GM23248 (cell line): ENCODE measurements around the gene GSG1L. TPM values are rescaled to one million over a fixed set of nuclear protein-coding genes. Genes with fewer than 3 reads are reported as not detected.
A peak's percentile ranks its signal among the peaks of the same experiment; 100 is the strongest.

Experiments used
- DNase-seq: peaks from one replicate; pipeline ENCODE4 v3.0.0-alpha.2; 2015
- H2AFZ ChIP-seq: fragments of 200-600 bp; sonication (generic); 2 replicates; pipeline ENCODE4 v1.6.1; 2016; ENCODE audit warnings: antibody characterized with exemption
- H3F3A ChIP-seq: fragments of 200-600 bp; sonication (generic); 2 replicates; pipeline ENCODE4 v1.6.1; 2016; ENCODE audit warnings: mild to moderate bottlenecking, antibody characterized with exemption, mixed run types; ENCODE audit not compliant: insufficient read depth
- H3K27ac ChIP-seq: fragments of 200-600 bp; sonication (generic); 2 replicates; pipeline ENCODE4 v1.5.1; 2016; ENCODE audit warnings: mild to moderate bottlenecking
- H3K27me3 ChIP-seq: fragments of 200-600 bp; sonication (generic); replicated peaks from 2 replicates; pipeline ENCODE4 v1.6.1; 2016; ENCODE audit warnings: mild to moderate bottlenecking; ENCODE audit not compliant: insufficient read depth
- H3K36me3 ChIP-seq: fragments of 200-600 bp; sonication (generic); 2 replicates; pipeline ENCODE4 v1.6.1; 2016; ENCODE audit warnings: low read depth, mild to moderate bottlenecking
- H3K4me1 ChIP-seq: fragments of 200-600 bp; sonication (generic); 2 replicates; pipeline ENCODE4 v1.6.1; 2016; ENCODE audit warnings: mild to moderate bottlenecking; ENCODE audit not compliant: insufficient read depth
- H3K4me2 ChIP-seq: fragments of 200-600 bp; sonication (generic); one replicate; pipeline ENCODE4 v1.6.1; 2016; ENCODE audit warnings: mild to moderate bottlenecking; ENCODE audit not compliant: unreplicated experiment
- H3K4me3 ChIP-seq: fragments of 200-600 bp; sonication (generic); 2 replicates; pipeline ENCODE4 v1.5.1; 2016; ENCODE audit warnings: mild to moderate bottlenecking
- H3K79me2 ChIP-seq: fragments of 200-600 bp; sonication (generic); 2 replicates; pipeline ENCODE4 v1.6.1; 2016; ENCODE audit warnings: mild to moderate bottlenecking; ENCODE audit not compliant: insufficient read depth
- H3K9ac ChIP-seq: fragments of 200-600 bp; sonication (generic); 2 replicates; pipeline ENCODE4 v1.6.1; 2016; ENCODE audit warnings: mild to moderate bottlenecking
- H3K9me2 ChIP-seq: fragments of 200-600 bp; sonication (generic); 2 replicates; pipeline ENCODE4 v1.6.1; 2016; ENCODE audit warnings: mixed run types, mild to moderate bottlenecking, moderate library complexity; ENCODE audit not compliant: insufficient read depth
- H3K9me3 ChIP-seq: fragments of 200-600 bp; sonication (generic); one replicate; pipeline ENCODE4 v1.6.1; 2017; ENCODE audit warnings: low read depth
- H4K20me1 ChIP-seq: fragments of 200-600 bp; sonication (generic); 2 replicates; pipeline ENCODE4 v1.6.0; 2016; ENCODE audit not compliant: insufficient read depth
- EZH2 ChIP-seq: fragments of 200-600 bp; sonication (generic); IDR thresholded peaks from 2 replicates; pipeline ENCODE4 v1.6.1; 2018; ENCODE audit warnings: antibody characterized with exemption, mild to moderate bottlenecking; ENCODE audit not compliant: insufficient read depth, poor library complexity, severe bottlenecking
- EZH2phosphoT487 ChIP-seq: fragments of 200-600 bp; sonication (generic); IDR thresholded peaks from 2 replicates; pipeline ENCODE4 v1.6.1; 2018; ENCODE audit warnings: antibody characterized with exemption, moderate library complexity, mild to moderate bottlenecking, low read depth; ENCODE audit not compliant: insufficient read depth
- WGBS, 2 experiments: methylation state at CpG; one replicate each; pipeline ENCODE4 v1.1.6; 2015 to 2017; ENCODE audit warnings: low lambda C conversion rate in 2 of 2, low coverage in 1 of 2; ENCODE audit errors: missing lambda C conversion rate in 2 of 2; 5-methylcytosine and 5-hydroxymethylcytosine counted together
- in situ Hi-C: fragments of 300-500 bp; cut with MboI; formaldehyde crosslinking; loops from 2 replicates; pipeline ENCODE4 v1.15.0; 2020
- polyA plus RNA-seq: library from polyadenylated mRNA; unstranded; fragments of >200 nt; fragmentation: Nextera tagmentation; extraction: Ambion mirVana; gene quantifications from 2 replicates; pipeline ENCODE4 v1.2.1, GENCODE V29; 2016
- total RNA-seq: library from RNA; depleted of rRNA; stranded (reverse); fragments of >200 nt; shearing (Covaris generic); gene quantifications from 2 replicates; pipeline ENCODE4 v1.2.3, GENCODE V29; 2014

GSG1L gene
- total and polyA plus RNA-seq, 2 experiments from 2014 or later = not detected

DNA sequence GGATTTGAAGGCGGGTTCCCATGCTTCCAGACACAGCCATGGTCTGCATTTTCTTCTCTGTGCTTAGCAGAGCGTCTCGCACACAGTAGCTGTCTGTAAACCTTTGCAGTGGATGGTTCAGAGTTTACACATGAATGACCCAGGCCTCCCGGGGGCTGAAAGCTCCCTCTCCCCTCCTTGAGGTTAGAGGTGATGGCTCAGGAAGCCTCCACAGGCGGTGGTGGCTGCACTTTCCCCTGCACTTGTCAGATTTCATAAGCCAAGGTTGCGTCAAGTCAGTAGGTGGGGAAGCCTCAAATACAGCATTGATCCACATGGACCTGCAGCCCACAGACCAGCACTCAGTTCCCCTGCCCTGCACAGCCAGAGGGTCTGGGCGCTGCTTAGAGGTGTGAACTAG lies 301.7 kb downstream of the GSG1L start:
- in situ Hi-C loops = no loop called here
- 0 out of 2 replicates have a peak, but pooled peaks cover 10% of the 10 kb centered on the region for H3K36me3 ChIP-seq
- TF ChIP-seq EZH2 (no peak), EZH2phosphoT487 (no peak)
- H3K9me3 ChIP-seq = no peaks in the 10 kb centered on the region
- peaks cover 8% of the 10 kb centered on the region for H3K4me1 ChIP-seq
- no peak overlapping the region for H3K27ac ChIP-seq
- no peaks in the 10 kb centered on the region for H3K79me2 ChIP-seq
- H4K20me1 ChIP-seq = no peaks in the 10 kb centered on the region
- no peaks in the 10 kb centered on the region for H3K9me2 ChIP-seq
- no peak overlapping the region for H3K4me3 ChIP-seq
- WGBS, 2 experiments = 88 to 89% methylated on average over 7 of the region's 7 CpGs
- peaks cover 11% of the 10 kb centered on the region for H3F3A ChIP-seq
- no peak overlapping the region for H3K4me2 ChIP-seq
- no peak overlapping the region for H3K9ac ChIP-seq
- H2AFZ ChIP-seq = no peak overlapping the region
- H3K27me3 ChIP-seq = no peaks in the 10 kb centered on the region
- DNase-seq = no peak

DNA sequence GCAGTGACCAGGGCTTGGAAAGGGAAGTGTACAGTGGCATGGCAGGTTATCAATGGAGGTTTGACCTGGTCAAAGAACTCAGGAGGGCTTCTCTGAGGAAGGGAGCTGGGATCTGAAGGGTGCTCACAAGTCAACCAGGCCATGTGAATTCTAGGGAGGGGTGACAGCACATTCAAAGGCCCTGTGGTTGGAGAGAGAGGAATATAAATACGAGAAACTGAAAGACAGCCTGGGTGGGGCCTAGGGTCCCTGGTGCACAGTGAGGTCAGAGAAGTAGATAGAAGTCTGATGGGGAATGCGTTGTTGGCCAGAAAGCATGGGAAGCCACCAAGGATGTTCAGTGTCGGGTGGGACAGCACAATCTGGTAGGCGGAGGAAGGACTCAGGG lies 302.7 kb downstream of the GSG1L start:
- in situ Hi-C loops = no loop called here
- Histone ChIP-seq H3K9me3 (no peaks in the 10 kb centered on the region), H3K27me3 (no peaks in the 10 kb centered on the region), H3F3A (peaks cover 11% of the 10 kb centered on the region), H3K36me3 (0 out of 2 replicates have a peak, but pooled peaks cover 10% of the 10 kb centered on the region), H3K79me2 (no peaks in the 10 kb centered on the region), H2AFZ (no peak overlapping the region), H4K20me1 (no peaks in the 10 kb centered on the region), H3K9ac (no peak overlapping the region), H3K4me3 (no peak overlapping the region), H3K4me2 (no peak overlapping the region), H3K27ac (no peak overlapping the region), H3K9me2 (no peaks in the 10 kb centered on the region), H3K4me1 (peaks cover 8% of the 10 kb centered on the region)
- DNase-seq = no peak
- TF ChIP-seq EZH2 = no peak
- no peak for TF ChIP-seq EZH2phosphoT487
- 89 to 95% methylated on average over 4 of the region's 4 CpGs for WGBS, 2 experiments

DNA sequence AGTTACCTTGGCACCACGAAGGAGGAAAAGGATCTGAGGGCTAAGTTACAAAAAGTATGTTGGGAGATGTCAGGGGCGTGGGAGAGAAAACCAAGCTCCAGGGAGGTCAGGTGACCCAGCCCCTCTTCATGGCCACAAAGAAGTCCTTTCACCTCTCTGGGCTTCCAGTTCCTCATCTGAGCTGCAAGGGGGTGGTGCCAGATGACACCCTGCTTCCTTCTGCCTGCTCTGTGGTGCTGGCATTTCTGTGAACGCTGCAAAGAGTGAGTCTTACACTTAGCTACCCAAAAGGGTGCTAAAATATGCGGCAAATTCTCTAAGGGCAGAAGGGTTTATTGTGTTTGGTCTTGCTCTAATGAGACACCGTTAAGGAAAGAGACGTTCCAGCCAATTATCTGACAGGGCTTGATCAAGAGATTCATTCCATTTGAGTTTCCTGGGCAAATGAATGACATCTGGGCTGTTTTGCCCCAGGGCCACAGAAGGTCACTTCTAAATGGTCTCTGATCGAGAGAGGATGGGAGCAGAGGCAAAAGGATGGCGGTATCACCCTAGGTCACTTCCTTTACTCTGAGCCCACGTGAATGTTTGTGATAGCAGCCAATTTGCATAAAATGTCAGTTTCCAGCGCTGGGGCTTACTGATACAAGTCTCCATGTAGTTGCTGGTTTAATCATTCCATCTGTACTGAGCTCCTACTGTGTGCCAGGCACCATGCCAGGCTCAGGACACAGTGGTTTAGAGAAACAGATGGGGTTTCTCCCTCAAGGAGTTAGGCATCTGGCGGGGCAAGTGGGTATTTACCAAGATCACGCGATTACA lies 303.3 kb downstream of the GSG1L start:
- Histone ChIP-seq H3K4me1 (peaks cover 8% of the 10 kb centered on the region), H3K9me2 (no peaks in the 10 kb centered on the region), H2AFZ (no peak overlapping the region), H3K27me3 (no peaks in the 10 kb centered on the region), H3K9me3 (no peaks in the 10 kb centered on the region), H3K4me2 (no peak overlapping the region), H3K27ac (no peak overlapping the region), H3K9ac (no peak overlapping the region), H3K4me3 (no peak overlapping the region), H3K79me2 (no peaks in the 10 kb centered on the region), H3F3A (peaks cover 11% of the 10 kb centered on the region), H3K36me3 (0 out of 2 replicates have a peak, but pooled peaks cover 10% of the 10 kb centered on the region), H4K20me1 (no peaks in the 10 kb centered on the region)
- 85 to 86% methylated on average over 13 of the region's 13 CpGs for WGBS, 2 experiments
- TF ChIP-seq EZH2 = no peak
- TF ChIP-seq EZH2phosphoT487 = no peak
- in situ Hi-C loops = no loop called here
- DNase-seq = no peak

DNA sequence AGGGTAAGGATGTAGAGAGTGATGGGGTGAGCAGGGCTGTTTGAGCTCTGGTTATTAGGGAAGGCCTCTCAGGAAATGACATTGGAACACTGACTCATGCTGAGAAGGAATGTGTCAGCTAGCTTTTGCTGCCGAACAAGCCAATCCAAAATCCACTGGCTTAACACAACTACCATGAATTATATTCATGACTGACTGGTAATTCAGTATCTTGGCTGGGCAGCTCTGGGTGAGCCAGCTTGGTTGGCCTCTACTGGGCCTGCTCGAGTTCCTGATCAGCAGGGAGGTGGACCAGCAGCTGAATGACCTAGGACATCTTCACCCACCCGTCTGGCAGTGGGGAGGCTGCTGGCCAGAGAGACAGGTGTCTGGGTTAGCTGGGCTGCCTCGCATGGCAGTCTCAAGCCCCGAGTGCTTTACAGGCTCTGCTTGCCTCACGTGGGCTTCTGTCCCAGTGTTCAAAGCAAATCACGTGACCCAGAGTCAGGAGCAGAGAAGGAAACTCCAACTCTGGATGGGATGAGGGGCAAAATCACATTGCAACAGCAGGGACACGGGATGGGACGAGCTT lies 304.1 kb downstream of the GSG1L start:
- no peak overlapping the region for H3K4me3 ChIP-seq
- 65 to 69% methylated on average over 9 of the region's 9 CpGs for WGBS, 2 experiments
- H3K27ac ChIP-seq = peak overlapping the region; percentile 36
- no peak overlapping the region for H3K9ac ChIP-seq
- no peaks in the 10 kb centered on the region for H3K9me2 ChIP-seq
- peaks cover 8% of the 10 kb centered on the region for H3K4me1 ChIP-seq
- peak; percentile 72 for DNase-seq
- H3K79me2 ChIP-seq = no peaks in the 10 kb centered on the region
- H3K36me3 ChIP-seq = 0 out of 2 replicates have a peak, but pooled peaks cover 8% of the 10 kb centered on the region
- TF ChIP-seq EZH2 = no peak
- no peak for TF ChIP-seq EZH2phosphoT487
- no peak overlapping the region for H2AFZ ChIP-seq
- H3K4me2 ChIP-seq = no peak overlapping the region
- no peaks in the 10 kb centered on the region for H4K20me1 ChIP-seq
- no peaks in the 10 kb centered on the region for H3K27me3 ChIP-seq
- in situ Hi-C loops = no loop called here
- peaks cover 11% of the 10 kb centered on the region for H3F3A ChIP-seq
- no peaks in the 10 kb centered on the region for H3K9me3 ChIP-seq
